ENCODE data around the gene CIITA.

- TF ChIP-seq CTCF (IDR thresholded peaks at IDR 0.05; ENCODE audit: low read depth, low read length, poor library complexity, severe bottlenecking), result no peak
- no peak for TF ChIP-seq EZH2phosphoT487 (IDR thresholded peaks at IDR 0.05; ENCODE audit: borderline replicate concordance, low read length)
Measured at GRCh38 chr16:10978871-10979446, 102.0 kb downstream of the CIITA start.

Measured in DOHH2 (cell line).